CD4-positive, alpha-beta T cell (primary cell): ENCODE data around the gene ELAVL1. TPM values are rescaled to one million over a fixed set of nuclear protein-coding genes. Genes with fewer than 3 reads are reported as not detected.
A peak's percentile ranks its signal among the peaks of the same experiment; 100 is the strongest.

Source experiments
- ATAC-seq: fragments of 200-7000 bp; cut with Tn5 transposase; one replicate; pipeline ENCODE4 v1.10.0; 2022; ENCODE audit warnings: mild to moderate bottlenecking; ENCODE audit not compliant: poor library complexity
- CTCF ChIA-PET: fragments of 350-600 bp; sonication (Branson Sonifier 250); formaldehyde crosslinking; loops from one replicate; lab custom pipeline; 2021; ENCODE audit warnings: antibody characterized with exemption, inconsistent platforms; lab: Charles Lee
- POLR2A ChIA-PET: fragments of 350-600 bp; sonication (Branson Sonifier 250); formaldehyde crosslinking; loops from one replicate; lab custom pipeline; 2021; ENCODE audit warnings: antibody characterized with exemption, inconsistent platforms; lab: Charles Lee
- DNase-seq, 14 experiments: peaks; one replicate each; pipeline ENCODE4 v3.0.0-alpha.2; 2013 to 2020; ENCODE audit warnings: mixed read lengths in 2 of 14
- H3K27ac ChIP-seq, 2 donors: one replicate each; pipeline versions ENCODE4 v1.5.1 to v1.7.0; 2013; ENCODE audit warnings: low read length in 2 of 2, low read depth in 1 of 2, mild to moderate bottlenecking in 1 of 2
- H3K27me3 ChIP-seq, 2 experiments: 1 replicate in 1 of 2; 2 replicates in 1 of 2; pipeline versions ENCODE4 v1.6.1 to v1.7.0; 2013; ENCODE audit warnings: low read length in 2 of 2, control low read depth in 1 of 2, mild to moderate bottlenecking in 1 of 2, moderate library complexity in 1 of 2; ENCODE audit not compliant: insufficient read depth in 2 of 2, control insufficient read depth in 1 of 2
- H3K36me3 ChIP-seq: one replicate; pipeline ENCODE4 v1.6.1; 2013; ENCODE audit warnings: low read length, control low read depth; ENCODE audit not compliant: insufficient read depth
- H3K4me1 ChIP-seq: one replicate; pipeline ENCODE4 v1.6.1; 2013; ENCODE audit warnings: low read length, control low read depth; ENCODE audit not compliant: insufficient read depth
- H3K4me3 ChIP-seq: one replicate; pipeline ENCODE4 v1.5.1; 2013; ENCODE audit warnings: mild to moderate bottlenecking, low read length, moderate library complexity
- H3K9me3 ChIP-seq, 2 experiments: 1 replicate in 1 of 2; 2 replicates in 1 of 2; pipeline versions ENCODE4 v1.6.1 to v1.7.0; 2013; ENCODE audit warnings: low read length in 2 of 2, mild to moderate bottlenecking in 2 of 2, control low read depth in 1 of 2, moderate library complexity in 1 of 2; ENCODE audit not compliant: control insufficient read depth in 1 of 2, insufficient read depth in 1 of 2
- H3K27ac Mint-ChIP-seq: one replicate; pipeline ENCODE4 v1.8.0; 2020; ENCODE audit warnings: mixed read lengths
- H3K27me3 Mint-ChIP-seq: one replicate; pipeline ENCODE4 v1.8.0; 2021; ENCODE audit warnings: mixed read lengths
- H3K36me3 Mint-ChIP-seq: one replicate; pipeline ENCODE4 v1.8.0; 2021; ENCODE audit warnings: low read depth, mixed read lengths
- H3K4me1 Mint-ChIP-seq: one replicate; pipeline ENCODE4 v1.8.0; 2021; ENCODE audit warnings: low read depth, mixed read lengths
- H3K4me3 Mint-ChIP-seq: one replicate; pipeline ENCODE4 v1.8.0; 2020; ENCODE audit warnings: mild to moderate bottlenecking, mixed read lengths
- H3K9me3 Mint-ChIP-seq: one replicate; pipeline ENCODE4 v1.8.0; 2020; ENCODE audit warnings: mixed read lengths
- intact Hi-C, 2 experiments: fragments of 100-400 bp; cut with DNase I in 1 of 2; cut with micrococcal nuclease in 1 of 2; formaldehyde crosslinking; loops; one replicate each; pipeline versions ENCODE4 v1.15.1 to v1.9.0; 2023 to 2025; cut with DNase I, micrococcal nuclease
- total RNA-seq, 174 experiments: library from RNA in 2 of 174; stranded (reverse) in 2 of 174; gene quantifications; one replicate each; pipeline ENCODE4 v1.2.3 and lab custom pipeline; 2021 to 2026
- TF ChIP-seq, protein P1 (sequence below): fragments of 200-600 bp; IDR thresholded peaks from one replicate; pipeline ENCODE4 v1.8.0; 2022; ENCODE audit warnings: antibody characterized with exemption, mild to moderate bottlenecking

Gene ELAVL1
- total RNA-seq, 2 experiments from 2014 or later: 17.1 to 20.8 TPM

DNA sequence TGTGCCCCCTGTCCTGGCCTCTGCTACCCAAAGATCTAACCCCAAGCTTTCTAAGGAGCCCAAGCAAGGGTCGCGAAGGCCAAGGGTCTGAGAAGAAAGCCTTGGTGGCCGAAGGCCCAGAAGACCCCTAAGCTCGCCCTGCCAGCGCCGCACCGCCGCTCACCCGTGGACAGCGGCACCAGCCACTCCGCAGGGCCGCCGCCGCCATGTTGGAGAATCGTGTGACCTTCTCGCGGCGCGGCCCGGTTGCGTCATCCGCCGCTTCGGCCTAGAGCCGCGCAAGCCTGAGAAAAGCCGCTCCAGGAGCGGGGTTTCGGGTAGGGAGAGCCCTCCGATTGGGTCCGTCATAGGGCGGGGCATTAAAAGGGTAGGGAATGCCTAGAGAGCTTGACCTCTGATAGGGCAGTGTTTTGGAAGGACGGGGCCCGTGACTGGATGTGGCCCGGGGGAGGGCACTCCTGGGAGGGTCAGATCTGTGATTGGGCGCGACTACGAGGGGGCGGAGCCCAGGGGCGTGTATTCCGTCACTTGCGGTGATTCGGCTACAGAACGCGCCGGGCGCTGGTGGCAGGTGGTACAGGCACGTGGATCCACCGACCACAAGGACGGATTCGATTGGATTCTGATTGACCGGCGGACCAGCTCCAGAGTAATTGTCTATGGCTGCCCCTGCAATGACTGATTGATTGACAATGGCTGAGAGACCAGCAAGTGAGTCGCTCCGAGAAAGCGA, 61.8 kb downstream of the ELAVL1 start, which contains the start of gene TIMM44:
TSS of gene TIMM44 (minus strand) at position 223 of the 733 bp plus-strand sequence. CDS start at position 208, 15 bp downstream.
- peaks cover 31% of the 10 kb centered on the region for H3K36me3 Mint-ChIP-seq
- ATAC-seq (peak; percentile 96), DNase-seq (peak; percentile 95 to 100 (median 97))
- H3K27ac Mint-ChIP-seq: peak within 1 kb of the TSS; percentile 87
- TF ChIP-seq, protein P1, sequence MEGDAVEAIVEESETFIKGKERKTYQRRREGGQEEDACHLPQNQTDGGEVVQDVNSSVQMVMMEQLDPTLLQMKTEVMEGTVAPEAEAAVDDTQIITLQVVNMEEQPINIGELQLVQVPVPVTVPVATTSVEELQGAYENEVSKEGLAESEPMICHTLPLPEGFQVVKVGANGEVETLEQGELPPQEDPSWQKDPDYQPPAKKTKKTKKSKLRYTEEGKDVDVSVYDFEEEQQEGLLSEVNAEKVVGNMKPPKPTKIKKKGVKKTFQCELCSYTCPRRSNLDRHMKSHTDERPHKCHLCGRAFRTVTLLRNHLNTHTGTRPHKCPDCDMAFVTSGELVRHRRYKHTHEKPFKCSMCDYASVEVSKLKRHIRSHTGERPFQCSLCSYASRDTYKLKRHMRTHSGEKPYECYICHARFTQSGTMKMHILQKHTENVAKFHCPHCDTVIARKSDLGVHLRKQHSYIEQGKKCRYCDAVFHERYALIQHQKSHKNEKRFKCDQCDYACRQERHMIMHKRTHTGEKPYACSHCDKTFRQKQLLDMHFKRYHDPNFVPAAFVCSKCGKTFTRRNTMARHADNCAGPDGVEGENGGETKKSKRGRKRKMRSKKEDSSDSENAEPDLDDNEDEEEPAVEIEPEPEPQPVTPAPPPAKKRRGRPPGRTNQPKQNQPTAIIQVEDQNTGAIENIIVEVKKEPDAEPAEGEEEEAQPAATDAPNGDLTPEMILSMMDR: no peak
- peak within 1 kb of the TSS; percentile 95 for H3K4me3 Mint-ChIP-seq
- H3K4me1 Mint-ChIP-seq: peaks cover 36% of the 10 kb centered on the region
- Histone ChIP-seq H3K4me3 (peak within 1 kb of the TSS; percentile 97), H3K27me3 (no peaks in the 10 kb centered on the region), H3K9me3 (no peaks in the 10 kb centered on the region), H3K36me3 (peaks cover 17% of the 10 kb centered on the region), H3K27ac (peak within 1 kb of the TSS; percentile 96 to 97), H3K4me1 (peaks cover 30% of the 10 kb centered on the region)
- no peaks in the 10 kb centered on the region for H3K9me3 Mint-ChIP-seq
- CTCF ChIA-PET: interaction anchor here (0.7 to 3.1 kb wide), 14 partner anchors 9 to 410 kb away, joined by 3 to 36 read pairs (median 5); partner anchors contain the start of genes ELAVL1, MAP2K7, NDUFA7 and RPS28
- POLR2A ChIA-PET: interaction anchor here (0.9 to 2.6 kb wide), 19 partner anchors 9 to 1519 kb away, joined by 3 to 47 read pairs (median 5); partner anchors contain the start of genes CERS4, ELAVL1, KHSRP and MAP2K7
- H3K27me3 Mint-ChIP-seq: no peaks in the 10 kb centered on the region
- intact Hi-C loops: loop anchor here (1.0 to 10.0 kb wide), 11 partner anchors 17 to 889 kb away; partner anchors contain the start of genes CTXN1 (in 1 of the 2), ELAVL1 (in 1 of the 2), MAP2K7 (in 1 of the 2) and MBD3L1 (in 1 of the 2)

DNA sequence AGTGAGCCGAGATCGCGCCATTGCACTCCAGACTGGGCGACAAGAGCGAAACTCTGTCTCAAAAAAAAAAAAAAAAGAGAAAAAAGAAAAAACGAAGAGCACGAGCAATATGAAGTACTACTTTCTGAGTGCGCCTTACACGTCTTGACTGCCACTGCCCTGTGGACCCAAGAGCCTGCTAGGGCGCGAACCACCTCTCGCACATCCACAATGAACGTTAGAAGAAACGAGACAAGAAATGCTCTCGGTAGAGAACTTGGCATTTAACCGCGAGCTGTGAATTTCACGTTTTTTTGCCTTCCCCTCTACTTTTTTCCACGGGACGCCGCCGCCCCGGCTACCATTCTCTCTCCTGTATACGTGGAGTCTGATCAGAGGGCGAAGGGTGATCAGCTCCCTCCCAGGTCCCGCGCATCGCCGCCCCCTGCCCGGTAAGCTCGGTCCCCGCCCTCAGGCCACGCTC, 62.4 kb downstream of the ELAVL1 start:
- peak overlapping the region; percentile 97 for H3K4me3 ChIP-seq
- Mint-ChIP-seq H3K27ac (peak overlapping the region; percentile 87), H3K9me3 (no peaks in the 10 kb centered on the region), H3K27me3 (no peaks in the 10 kb centered on the region), H3K4me3 (peak overlapping the region; percentile 95), H3K36me3 (peaks cover 32% of the 10 kb centered on the region), H3K4me1 (peaks cover 36% of the 10 kb centered on the region)
- no peaks in the 10 kb centered on the region for H3K27me3 ChIP-seq
- H3K4me1 ChIP-seq: peaks cover 30% of the 10 kb centered on the region
- H3K27ac ChIP-seq: peak overlapping the region; percentile 96 to 97
- TF ChIP-seq, protein P1: no peak
- peak; percentile 4 for ATAC-seq
- intact Hi-C loops: loop anchor here (2.0 to 10.0 kb wide), 8 partner anchors 41 to 889 kb away; partner anchors contain the start of genes ELAVL1 (in 1 of the 2), MAP2K7 (in 1 of the 2), MBD3L1 (in 1 of the 2) and RAB11B (in 1 of the 2)
- DNase-seq: peak in 1 of 14 experiments; percentile 23
- peaks cover 21% of the 10 kb centered on the region for H3K36me3 ChIP-seq
- ChIA-PET CTCF (interaction anchor here (0.7 to 3.1 kb wide), 11 partner anchors 14 to 411 kb away, joined by 3 to 36 read pairs (median 5); partner anchors contain the start of genes MAP2K7, NDUFA7, RPS28 and SNAPC2), POLR2A (interaction anchor here (0.6 to 2.6 kb wide), 17 partner anchors 9 to 1518 kb away, joined by 3 to 47 read pairs (median 6); partner anchors contain the start of genes CERS4, ELAVL1, KHSRP and MAP2K7)
- H3K9me3 ChIP-seq: no peaks in the 10 kb centered on the region

GRCh38 chr19:7941895-7942596, 63.4 kb downstream of the ELAVL1 start:
- Mint-ChIP-seq H3K9me3 (no peaks in the 10 kb centered on the region), H3K27me3 (no peaks in the 10 kb centered on the region), H3K4me1 (peaks cover 36% of the 10 kb centered on the region), H3K36me3 (peaks cover 39% of the 10 kb centered on the region), H3K4me3 (peak overlapping the region; percentile 95), H3K27ac (no peak overlapping the region)
- ATAC-seq: no peak
- TF ChIP-seq, protein P1: no peak
- intact Hi-C loops: loop anchor here (2.0 to 10.0 kb wide), 8 partner anchors 40 to 890 kb away; partner anchors contain the start of genes ELAVL1 (in 1 of the 2), MAP2K7 (in 1 of the 2), MBD3L1 (in 1 of the 2) and RAB11B (in 1 of the 2)
- H3K4me3 ChIP-seq: no peak overlapping the region
- CTCF ChIA-PET: interaction anchor here (1.9 kb wide), 1 partner anchor 73 kb away, joined by 5 read pairs; no protein-coding TSS in a partner anchor
- H3K4me1 ChIP-seq: peaks cover 30% of the 10 kb centered on the region
- H3K9me3 ChIP-seq: no peaks in the 10 kb centered on the region
- POLR2A ChIA-PET: interaction anchor here (1.5 to 2.6 kb wide), 3 partner anchors 21 to 38 kb away, joined by 3 to 12 read pairs (median 11); partner anchors contain the start of gene MAP2K7
- H3K27me3 ChIP-seq: no peaks in the 10 kb centered on the region
- H3K36me3 ChIP-seq: peaks cover 31% of the 10 kb centered on the region
- H3K27ac ChIP-seq: no peak overlapping the region
- no peak for DNase-seq
